HG02642 (cell line): Measurements from ENCODE around the gene SGSM2.
A peak's percentile ranks its signal among the peaks of the same experiment; 100 is the strongest.

Experiments used
- ATAC-seq: cut with Tn5 transposase; IDR thresholded peaks from one replicate; pipeline ENCODE4 v1.9.1; 2021; ENCODE audit warnings: mild to moderate bottlenecking; ENCODE audit not compliant: unreplicated experiment, poor library complexity

SGSM2 gene

DNA sequence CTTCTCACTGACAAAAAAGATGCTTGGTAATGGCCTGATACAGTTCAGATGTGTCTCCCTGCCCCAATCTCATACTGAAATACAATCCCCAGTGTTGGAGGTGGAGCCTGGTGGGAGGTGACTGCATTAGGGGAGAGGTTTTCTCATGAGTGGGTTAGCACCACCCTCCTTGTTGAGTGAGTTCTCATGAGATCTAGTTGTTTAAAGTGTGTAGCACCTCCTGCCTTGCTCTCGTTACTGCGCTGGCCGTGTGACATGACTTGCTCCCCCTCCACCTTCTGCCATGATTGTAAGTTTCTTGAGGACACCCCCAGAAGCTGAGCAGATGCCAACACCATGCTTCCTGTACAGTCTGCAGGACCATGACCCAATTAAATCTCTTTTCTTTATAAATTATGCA is 6.0 kb upstream of the SGSM2 start:
- ATAC-seq: no peak

DNA sequence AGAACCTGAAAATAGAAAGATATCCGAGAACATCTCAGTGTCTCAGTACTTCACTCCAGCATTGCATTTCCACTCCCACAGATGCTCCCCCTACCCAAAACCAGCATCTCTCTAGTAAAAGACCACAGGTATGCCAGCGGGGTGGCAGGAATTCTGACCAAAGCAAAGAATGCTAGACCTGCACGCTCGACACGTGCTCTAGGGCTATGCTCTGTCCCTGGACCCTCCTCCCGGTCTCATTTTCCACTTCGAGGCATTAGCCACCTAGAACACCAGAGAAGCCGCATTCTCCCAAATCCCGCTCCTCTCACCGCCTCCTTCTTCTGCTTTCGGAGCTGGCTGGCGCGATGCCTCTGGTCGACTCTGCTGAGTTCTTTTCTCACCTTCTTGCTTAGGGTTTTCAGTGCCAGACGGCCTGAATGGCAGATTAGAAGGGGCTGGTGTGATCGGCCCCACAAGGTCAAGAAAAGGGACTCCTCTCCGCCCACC is 1.5 kb upstream of the SGSM2 start:
- no peak for ATAC-seq

DNA sequence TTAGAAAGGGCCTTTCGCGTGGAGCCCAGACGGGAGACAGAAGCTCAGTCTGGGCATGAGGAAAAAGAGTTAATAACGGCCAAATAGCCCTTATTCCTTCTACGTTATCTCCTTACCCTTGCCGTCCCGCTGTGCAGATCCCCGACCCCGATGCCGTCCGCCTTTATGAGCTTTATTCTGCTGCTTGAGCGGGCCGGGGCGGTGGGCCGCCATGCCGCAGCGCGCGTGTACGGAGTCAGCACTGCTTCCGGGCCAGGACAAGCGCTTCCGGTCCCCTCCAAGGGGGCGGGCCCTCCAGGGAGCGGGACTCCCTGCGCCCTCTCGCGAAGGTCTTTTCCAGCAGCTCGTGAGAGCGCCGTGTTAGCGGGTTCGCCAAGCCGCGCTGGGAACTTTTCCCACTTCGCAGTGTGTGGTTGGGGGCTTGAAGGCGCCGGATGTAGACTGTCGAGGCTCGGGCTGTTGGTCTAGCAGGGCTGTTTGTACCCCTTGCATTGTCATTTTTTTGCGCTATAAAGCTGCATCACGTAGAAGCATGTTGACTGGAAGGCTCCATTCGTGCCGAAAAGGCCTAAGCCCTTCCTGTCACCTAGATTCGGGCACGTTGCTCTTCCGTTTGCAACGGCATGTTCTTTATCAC is 968 bp upstream of the SGSM2 start, which contains the start of gene TSR1:
TSS of gene TSR1 (minus strand) at position 243 of the 637 bp plus-strand sequence. CDS start at position 213, 30 bp downstream.
- peak; percentile 77 for ATAC-seq

DNA sequence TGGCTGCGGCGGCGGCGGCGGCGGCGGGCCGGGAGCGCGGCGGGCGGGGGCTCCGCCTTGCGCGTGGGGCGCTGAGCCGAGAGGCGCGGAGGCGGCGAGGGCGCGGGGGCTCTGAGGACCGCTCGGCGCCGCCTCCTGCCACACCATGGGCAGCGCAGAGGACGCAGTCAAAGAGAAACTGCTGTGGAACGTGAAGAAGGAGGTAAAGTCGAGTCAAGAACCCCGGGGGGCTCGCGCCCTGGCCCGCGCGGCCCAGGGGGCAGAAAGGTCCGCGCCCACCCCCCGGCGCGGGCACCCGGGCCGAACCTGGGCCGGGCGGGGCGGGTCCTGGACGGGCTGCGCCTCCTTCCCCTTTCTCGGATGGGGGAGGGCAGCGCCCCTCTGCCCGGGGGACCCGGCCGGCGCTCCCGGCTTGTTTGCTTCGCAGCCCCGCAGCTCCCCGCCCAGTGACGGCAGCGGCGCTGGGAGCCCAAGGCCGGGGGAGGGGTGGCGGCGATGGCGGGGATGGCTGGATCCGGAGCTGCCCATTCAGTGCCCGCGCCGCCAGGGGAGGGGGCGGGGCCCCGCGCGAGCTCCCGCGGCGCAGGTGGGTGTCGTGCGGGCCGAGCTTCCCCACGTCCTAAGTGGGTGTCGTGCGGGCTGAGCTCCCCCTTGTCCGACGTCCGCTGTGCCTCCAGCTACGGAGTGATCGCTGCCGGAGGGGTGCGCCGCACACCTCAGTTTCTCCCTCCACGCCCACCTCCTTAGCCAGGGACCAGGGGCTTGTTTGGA is 428 bp downstream of the SGSM2 start:
- peak; percentile 26 for ATAC-seq

DNA sequence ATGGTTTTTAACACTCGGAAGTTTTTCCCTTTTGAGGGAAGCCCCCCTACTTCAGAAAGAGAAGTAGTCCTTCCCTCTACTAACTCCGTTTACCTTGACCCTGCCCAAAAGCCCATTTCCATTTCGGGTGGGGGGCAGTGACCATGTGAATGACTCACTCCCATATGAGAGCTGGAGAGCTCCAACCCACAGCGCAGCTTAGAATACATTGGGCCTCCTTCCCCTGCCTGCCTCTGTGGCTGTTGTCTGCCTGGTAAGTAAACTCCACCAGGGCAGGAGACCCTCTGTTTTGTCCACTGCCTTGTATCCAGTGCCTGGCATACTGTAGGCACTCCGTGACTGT is 985 bp downstream of the SGSM2 start:
- ATAC-seq: no peak

DNA sequence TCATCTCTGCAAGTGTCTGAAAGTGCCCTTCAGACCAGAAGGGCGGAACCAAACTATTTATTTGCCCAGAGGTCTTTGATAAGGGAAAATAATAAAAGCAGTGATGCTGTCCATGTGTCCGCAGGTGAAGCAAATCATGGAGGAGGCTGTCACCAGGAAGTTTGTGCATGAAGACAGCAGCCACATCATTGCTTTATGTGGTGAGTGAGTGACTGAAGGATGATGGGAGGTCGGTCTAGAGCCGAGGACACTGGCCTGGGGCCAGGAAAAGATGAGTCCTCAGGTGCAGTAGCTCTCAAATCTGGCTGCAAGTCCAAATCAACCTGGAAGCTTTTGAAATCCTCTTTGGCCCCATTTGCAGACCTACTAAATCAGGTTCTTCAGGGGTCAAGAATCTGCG is 6.1 kb downstream of the SGSM2 start:
- no peak for ATAC-seq

DNA sequence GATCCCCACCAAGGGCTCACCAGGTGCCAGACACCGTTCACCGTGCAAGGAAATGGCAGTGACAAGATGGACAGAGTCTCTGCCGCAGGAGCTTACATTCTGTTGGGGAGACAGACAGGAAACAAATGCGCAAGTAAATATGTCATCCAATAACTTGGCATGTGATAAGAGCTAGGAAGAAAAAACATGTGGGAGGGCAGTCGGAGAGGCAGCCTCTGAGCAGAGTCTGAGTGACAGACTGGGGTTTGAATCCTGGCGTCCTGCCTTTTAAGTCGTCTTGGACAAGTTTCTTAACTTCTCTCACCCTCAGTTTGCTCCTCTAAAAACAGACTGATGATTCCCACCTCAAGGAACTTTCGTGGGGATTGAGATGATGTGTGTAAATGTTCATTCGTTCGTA is 7.2 kb downstream of the SGSM2 start:
- no peak for ATAC-seq

DNA sequence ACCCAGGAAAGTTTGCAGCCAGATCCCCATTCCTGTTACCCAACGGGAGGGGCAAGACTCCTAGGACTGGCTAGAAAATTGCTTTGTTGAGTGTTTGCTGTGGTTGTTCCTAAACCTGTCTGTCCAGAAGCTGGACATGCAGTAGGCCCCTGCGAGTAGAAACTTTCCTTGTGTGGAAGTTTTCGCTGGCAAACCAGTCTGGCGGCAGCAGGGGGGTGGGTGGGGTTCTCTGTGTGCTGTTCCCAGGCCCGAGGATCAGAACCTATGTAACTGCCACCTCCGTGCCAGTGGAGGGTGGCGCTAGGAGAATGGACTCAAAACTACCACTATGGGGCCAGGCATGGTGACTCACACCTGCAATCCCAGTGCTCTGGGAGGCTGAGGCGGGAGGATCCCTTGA is 9.2 kb downstream of the SGSM2 start:
- no peak for ATAC-seq

DNA sequence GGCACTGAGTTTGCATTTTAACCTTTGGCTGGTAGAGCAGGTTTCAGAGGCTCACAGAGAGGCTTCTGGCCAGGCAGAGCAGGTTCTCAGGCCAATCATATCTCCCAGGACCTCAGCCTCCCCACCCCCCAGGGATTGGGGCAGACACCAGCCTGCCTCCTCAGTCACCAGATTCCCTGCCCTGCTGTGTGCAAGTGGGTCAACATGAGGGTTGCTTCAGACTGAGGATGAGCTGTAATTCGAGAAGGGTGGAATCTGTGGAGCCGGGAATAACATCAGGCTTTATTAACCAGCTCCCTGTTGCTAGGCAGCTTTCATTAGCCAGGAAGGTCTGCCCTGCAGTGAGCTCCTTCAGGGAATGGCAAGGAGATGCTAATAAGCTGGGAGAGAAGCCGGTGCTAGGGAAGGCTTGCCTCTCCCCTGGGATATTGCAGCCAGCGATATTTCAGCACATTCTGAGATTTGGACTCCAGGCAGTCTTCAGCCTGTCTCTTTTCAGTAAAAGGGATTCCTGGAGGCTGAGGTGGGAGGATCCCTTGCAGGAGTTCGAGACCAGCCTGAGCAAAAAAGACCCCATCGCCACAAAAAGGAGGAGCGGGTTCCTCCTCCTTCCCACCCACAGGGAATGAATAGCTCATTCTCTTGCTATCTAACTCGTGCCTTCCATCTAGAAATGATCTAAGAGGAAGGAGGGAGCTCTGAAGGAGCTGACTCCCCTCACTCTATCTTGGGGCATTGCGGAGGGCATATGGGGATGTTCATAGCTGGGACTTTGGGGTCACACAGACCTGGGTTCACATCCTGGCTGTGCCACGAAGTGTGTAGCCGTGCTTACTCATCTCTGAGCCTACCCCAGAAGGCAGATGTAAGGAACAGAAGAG is 10.7 kb downstream of the SGSM2 start:
- no peak for ATAC-seq

DNA sequence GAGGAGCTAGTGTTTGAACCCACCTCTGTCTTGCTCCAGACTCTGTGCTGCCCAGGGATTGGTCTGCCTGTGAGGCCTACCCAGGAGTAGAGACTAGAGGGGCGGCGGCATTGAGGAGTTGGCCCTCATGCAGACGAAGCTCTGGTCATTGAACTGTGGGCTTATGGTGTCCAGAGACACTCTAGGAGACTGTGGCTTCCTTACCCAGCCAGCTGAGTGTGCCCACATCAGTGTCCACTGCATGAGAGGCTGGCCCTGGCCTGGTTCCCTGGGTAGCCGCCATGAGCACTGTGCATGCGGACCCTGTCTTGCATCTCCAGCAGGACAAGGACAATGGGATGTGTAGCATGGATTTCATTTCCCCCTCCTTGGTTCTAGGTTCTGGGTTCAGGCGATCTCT is 14.0 kb downstream of the SGSM2 start:
- ATAC-seq: no peak

DNA sequence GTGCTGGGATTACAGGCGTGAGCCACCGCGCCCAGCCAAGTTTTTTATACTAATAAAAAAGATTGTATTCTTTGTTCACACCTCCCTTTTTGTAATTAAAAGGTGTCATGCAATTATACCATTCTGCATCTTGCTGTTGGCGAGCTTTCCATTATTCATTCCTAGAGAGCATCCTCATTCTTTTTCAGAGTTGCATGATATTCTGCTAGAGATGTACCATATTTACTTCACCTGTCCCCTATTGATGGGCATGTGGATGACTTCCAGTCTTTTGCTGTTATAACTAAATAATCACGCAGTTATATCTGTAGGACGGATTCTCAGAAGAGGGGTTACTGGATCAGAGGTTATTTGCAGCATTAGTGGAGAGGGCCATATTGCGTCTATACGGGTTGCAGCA is 17.0 kb downstream of the SGSM2 start:
- no peak for ATAC-seq

DNA sequence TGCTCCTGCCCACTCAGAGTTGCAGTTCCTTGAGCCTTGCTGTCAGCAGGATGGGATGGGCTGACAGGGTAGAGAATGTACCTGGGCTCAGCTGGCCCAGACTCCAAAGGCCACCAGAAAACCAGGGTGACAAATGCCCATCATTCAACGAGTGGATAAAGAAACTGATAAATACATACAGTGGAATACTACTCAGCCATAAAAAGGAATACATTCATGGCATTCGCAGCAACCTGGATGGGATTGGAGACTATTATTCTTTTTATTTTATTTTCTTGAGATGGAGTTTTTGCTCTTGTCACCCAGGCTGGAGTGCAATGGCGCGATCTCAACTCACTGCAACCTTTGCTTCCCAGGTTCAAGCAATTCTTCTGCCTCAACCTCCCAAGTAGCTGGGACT is 19.9 kb downstream of the SGSM2 start:
- ATAC-seq: no peak

DNA sequence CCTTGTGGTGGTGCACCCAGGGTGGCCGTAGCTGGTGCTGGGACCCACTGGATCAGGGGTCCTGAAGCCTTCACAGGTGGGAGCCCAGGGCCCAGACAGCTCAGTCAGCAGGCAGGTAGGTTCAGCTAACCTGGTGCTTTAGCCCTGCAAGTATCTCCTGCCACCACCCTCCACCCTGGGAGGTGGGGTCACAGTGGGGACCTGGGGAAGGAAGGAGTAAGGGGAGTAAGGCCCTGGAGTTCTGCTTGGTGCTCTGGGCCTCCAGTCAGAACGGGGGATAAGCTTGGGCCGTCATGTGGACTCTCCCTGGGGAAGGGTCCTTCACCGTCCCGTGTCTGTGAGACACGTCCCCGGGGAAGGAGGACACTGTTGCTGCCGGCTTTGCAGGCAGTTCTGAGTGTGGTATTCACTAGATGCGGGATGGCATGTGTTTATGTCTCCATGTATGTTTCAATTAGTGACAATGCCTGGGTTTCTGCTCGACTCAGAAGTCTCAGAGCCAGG is 20.7 kb downstream of the SGSM2 start:
- ATAC-seq: no peak

DNA sequence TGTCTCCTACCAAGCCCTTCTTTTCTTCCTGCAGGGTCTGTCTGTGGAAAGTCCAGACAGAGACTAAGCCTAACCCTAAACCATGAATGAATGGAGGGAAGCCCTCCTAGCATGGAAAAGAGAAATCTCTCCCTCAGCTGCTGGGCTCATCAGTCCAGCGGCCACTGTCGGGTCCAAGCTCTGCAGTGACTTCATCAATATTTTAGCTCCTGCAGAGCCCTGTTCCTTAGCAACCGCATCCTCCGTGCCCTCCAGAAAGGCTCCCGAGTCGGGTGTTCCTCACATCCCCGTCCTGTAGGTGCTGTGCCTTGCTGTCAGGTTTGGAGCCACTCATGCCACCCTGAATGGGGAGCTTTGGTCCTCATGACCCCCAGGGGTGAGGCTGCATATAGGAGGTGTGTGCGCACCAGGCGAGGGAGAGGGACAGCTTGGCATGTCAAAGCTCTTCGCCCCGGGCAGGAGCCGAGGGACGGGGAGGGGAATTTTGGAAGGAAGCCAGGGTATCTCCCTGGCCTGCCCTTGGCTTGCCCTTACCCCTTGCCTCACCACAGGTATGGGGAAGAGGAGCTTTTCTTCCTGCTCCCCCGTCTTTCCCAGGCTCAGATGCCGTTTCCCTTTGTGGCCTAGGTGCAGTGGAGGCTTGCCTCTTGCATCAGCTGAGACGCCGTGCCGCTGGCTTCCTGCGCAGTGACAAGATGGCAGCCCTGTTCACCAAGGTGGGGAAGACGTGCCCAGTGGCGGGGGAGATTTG is 23.9 kb downstream of the SGSM2 start:
- ATAC-seq: no peak

DNA sequence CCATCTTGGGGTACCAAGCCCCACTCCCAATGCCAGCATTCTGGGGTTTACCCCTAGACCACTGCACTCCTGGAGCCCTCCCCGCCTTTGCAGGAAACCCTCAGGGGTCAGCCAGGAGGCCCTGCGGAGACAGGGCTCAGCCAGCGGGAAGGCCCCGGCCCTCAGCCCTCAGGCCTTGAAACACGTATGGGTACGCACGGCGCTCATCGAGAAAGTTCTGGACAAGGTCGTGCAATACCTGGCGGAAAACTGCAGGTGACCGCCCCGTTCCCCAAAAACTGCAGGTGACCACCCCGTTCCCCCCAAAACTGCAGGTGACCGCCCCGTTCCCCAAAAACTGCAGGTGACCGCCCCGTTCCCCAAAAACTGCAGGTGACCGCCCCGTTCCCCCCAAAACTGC is 24.7 kb downstream of the SGSM2 start:
- ATAC-seq: no peak

DNA sequence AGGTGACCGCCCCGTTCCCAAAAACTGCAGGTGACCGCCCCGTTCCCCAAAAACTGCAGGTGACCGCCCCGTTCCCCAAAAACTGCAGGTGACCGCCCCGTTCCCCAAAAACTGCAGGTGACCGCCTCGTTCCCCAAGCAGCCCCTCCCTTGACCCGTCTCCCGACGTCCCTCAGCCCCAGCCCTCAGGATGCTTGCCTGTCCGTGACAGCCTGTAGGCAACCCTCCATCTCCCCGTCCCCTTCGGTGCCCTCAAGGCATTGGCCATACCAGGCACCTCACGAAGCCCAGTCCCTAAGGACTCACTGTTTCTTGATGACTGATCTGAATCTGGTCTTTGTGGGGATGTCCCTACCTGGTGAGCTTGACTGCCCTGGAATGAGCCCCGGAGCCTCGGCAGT is 25.1 kb downstream of the SGSM2 start:
- no peak for ATAC-seq

DNA sequence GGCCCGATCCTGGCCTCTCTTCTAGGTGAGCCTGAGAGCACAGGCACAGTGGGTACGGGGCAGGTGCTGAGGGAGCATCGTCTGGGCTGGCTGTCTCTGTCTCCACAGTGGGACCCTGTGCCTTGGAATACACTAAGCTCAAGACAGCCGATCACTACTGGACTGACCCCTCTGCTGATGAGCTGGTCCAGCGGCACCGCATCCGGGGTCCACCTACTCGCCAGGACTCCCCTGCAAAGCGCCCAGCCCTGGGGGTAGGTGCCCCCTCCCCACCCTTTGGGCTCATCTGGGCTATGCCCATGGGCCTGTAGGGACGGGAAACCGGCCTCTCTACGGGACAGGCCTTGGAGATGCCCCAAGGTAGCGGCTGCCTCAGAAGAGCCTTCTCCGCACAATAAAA is 25.6 kb downstream of the SGSM2 start:
- ATAC-seq: no peak

DNA sequence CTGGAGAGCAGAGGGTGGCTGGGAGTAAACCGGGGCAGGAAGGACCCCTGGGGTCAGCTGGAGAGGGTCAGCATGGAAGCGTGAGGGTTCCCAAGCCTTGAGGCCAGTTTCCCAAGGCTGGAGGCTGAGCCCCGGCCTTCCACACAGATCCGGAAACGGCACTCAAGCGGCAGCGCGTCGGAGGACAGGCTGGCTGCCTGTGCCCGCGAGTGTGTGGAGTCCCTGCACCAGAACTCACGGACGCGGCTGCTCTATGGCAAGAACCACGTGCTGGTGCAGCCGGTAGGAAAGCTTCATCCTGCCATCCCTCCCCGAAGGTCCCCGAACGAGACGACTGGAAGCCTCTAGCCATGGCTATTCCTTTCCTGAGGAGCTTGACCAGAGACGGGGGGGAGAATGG is 26.0 kb downstream of the SGSM2 start:
- ATAC-seq: no peak

DNA sequence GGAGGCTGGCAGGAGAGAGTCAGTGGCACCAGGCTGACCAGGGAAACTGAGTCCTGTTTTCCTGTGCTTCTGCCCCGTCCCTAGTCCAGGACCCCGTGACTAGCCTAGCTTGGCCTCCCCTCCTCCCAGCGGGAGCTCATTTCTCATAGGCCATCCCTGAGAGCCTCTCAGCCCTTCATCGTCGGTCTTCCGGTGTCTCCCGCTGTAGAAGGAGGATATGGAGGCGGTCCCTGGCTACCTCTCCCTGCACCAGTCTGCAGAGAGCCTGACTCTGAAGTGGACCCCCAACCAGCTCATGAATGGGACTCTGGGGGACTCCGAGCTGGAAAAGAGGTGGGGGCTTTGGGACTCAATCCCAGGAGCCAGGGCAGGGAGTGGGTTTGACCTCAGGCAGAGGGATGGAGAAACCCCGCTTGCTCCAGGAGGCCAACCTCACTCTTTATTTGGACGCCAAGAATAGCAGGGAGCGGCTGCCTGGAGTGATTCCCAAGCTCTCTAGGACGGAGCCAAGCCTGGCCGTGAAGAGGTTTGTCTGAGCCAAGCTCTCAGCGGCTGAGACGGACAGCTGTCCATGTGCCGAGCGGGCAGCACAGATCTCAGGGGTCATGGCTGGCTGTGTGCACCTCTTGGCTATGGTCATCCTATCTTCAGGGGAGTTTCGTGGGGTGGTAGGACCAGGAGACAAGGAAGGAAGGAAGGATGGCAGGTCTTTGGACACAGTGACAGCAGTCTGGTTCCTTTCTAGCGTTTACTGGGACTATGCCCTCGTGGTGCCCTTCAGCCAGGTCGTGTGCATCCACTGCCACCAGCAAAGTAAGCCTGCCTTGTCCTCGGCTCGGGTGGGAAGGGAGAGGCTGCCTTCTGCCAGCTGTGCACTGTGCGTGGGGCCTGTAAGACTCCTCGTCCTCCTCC is 26.8 kb downstream of the SGSM2 start:
- ATAC-seq: no peak
